Measurements from ENCODE around the gene THSD7B.

THSD7B gene

GRCh38 chr2:137138263-137138662 lies 372.9 kb downstream of the THSD7B start:
- no peak overlapping the region for H3K27ac ChIP-seq
- no peak for TF ChIP-seq CTCF (IDR thresholded peaks at IDR 0.05)
- no peak for TF ChIP-seq ZFX (IDR thresholded peaks at IDR 0.05; ENCODE audit: borderline replicate concordance)

DNA sequence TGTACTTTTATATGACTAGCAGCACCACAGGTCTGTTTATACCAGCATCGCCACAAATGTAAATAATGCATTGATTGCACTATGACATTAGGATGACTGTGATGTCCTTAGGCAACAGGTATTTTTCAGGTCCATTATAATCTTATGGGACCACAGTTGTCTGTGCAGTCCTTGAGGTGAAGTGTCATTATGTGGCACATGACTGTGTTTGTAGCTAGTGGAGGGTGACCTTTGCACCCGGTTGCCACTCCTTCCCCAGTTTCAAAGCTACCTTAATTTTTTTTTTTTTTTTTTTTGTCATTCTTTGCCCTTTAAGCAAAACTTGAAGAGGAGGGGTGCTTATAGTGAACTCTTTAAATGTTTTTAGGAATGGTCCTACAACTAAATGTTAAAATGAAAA lies 386.4 kb downstream of the THSD7B start:
- H3K27ac ChIP-seq = no peak overlapping the region
- no peak for TF ChIP-seq CTCF (IDR thresholded peaks at IDR 0.05)
- no peak for TF ChIP-seq ZFX (IDR thresholded peaks at IDR 0.05; ENCODE audit: borderline replicate concordance)

GRCh38 chr2:137154946-137155345 lies 389.6 kb downstream of the THSD7B start:
- H3K27ac ChIP-seq = no peak overlapping the region
- TF ChIP-seq CTCF (IDR thresholded peaks at IDR 0.05) (no peak), ZFX (IDR thresholded peaks at IDR 0.05; ENCODE audit: borderline replicate concordance) (no peak)

- TF ChIP-seq CTCF (IDR thresholded peaks at IDR 0.05) = no peak
- no peak for TF ChIP-seq ZFX (IDR thresholded peaks at IDR 0.05; ENCODE audit: borderline replicate concordance)
- no peak overlapping the region for H3K27ac ChIP-seq
Measured at GRCh38 chr2:137155356-137156104, 390.2 kb downstream of the THSD7B start.

GRCh38 chr2:137156221-137156844 lies 391.0 kb downstream of the THSD7B start:
- H3K27ac ChIP-seq = no peak overlapping the region
- TF ChIP-seq CTCF (IDR thresholded peaks at IDR 0.05) = no peak
- no peak for TF ChIP-seq ZFX (IDR thresholded peaks at IDR 0.05; ENCODE audit: borderline replicate concordance)

DNA sequence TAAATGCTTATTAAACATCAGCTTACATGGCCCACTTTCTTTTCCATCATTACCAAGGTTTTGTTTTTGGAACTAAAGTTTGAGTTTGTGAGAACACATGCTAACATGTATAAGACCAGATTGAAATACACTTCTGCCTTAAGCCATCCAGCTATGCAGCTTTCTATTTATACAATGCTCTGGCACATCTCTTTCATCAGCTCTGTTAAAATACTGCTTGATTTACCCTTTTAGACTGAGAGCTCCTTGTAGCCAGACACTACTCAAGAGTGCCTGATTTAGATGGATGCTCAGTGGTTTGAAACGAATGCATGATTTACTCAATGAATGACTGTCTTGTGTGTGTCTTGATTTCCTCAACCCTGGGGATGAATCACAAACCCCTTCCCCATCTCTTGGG lies 392.5 kb downstream of the THSD7B start:
- H3K27ac ChIP-seq = no peak overlapping the region
- no peak for TF ChIP-seq CTCF (IDR thresholded peaks at IDR 0.05)

- no peak overlapping the region for H3K27ac ChIP-seq
- TF ChIP-seq CTCF (IDR thresholded peaks at IDR 0.05) (no peak), ZFX (IDR thresholded peaks at IDR 0.05; ENCODE audit: borderline replicate concordance) (no peak)
Measured at GRCh38 chr2:137161250-137161649, 395.9 kb downstream of the THSD7B start.
